SU-DHL-6 (cell line): ENCODE data around the gene ABCC10.
"Not testable (repeated sequence)": the region's sequence is repeated elsewhere in the genome, so short reads cannot be mapped to it uniquely, and the experiment has no call there.

Source experiments
- H2AFZ ChIP-seq: fragments of 200-600 bp; sonication (generic); 2 replicates; pipeline ENCODE4 v1.6.1; 2014; ENCODE audit warnings: low read depth, mild to moderate bottlenecking, moderate library complexity, mixed read lengths, antibody characterized with exemption, low read length; ENCODE audit not compliant: severe bottlenecking
- H3F3A ChIP-seq: fragments of 200-600 bp; shearing (Covaris generic); 2 replicates; pipeline ENCODE4 v1.6.0; 2016; ENCODE audit warnings: antibody characterized with exemption, mild to moderate bottlenecking; ENCODE audit not compliant: insufficient read depth
- H3K27ac ChIP-seq: fragments of 200-600 bp; sonication (generic); 2 replicates; pipeline ENCODE4 v1.5.1; 2016; ENCODE audit warnings: low read depth, mild to moderate bottlenecking, low read length, moderate library complexity, mixed read lengths
- H3K27me3 ChIP-seq: fragments of 200-600 bp; sonication (generic), shearing (Covaris generic); 2 replicates; pipeline ENCODE4 v1.6.0; 2014; ENCODE audit warnings: mild to moderate bottlenecking, low read length
- H3K36me3 ChIP-seq: fragments of 200-600 bp; sonication (generic); 2 replicates; pipeline ENCODE4 v1.6.1; 2014; ENCODE audit warnings: mild to moderate bottlenecking, low read length, mixed read lengths
- H3K4me2 ChIP-seq: fragments of 300-600, 200-600 bp; shearing (Covaris generic), sonication (generic); 2 replicates; pipeline ENCODE4 v1.6.0; 2014; ENCODE audit warnings: low read length, low read depth, mild to moderate bottlenecking; ENCODE audit not compliant: poor library complexity, severe bottlenecking
- H3K4me3 ChIP-seq: fragments of 200-600 bp; sonication (generic); 2 replicates; pipeline ENCODE4 v1.5.1; 2014; ENCODE audit warnings: antibody characterized with exemption, low read length, mild to moderate bottlenecking, mixed read lengths; ENCODE audit not compliant: insufficient read depth, poor library complexity, severe bottlenecking
- H3K79me2 ChIP-seq: fragments of 200-600 bp; sonication (generic); 2 replicates; pipeline ENCODE4 v1.6.1; 2014; ENCODE audit warnings: mild to moderate bottlenecking, low read length, moderate library complexity; ENCODE audit not compliant: insufficient read depth
- H3K9ac ChIP-seq: fragments of 200-600 bp; sonication (generic); 2 replicates; pipeline ENCODE4 v1.7.0; 2014; ENCODE audit warnings: mild to moderate bottlenecking, low read length
- H3K9me2 ChIP-seq: fragments of 200-600 bp; sonication (generic); replicated peaks from 2 replicates; pipeline ENCODE4 v1.6.1; 2014; ENCODE audit warnings: low read length; ENCODE audit not compliant: insufficient read depth
- H3K9me3 ChIP-seq: fragments of 200-600 bp; sonication (generic); 2 replicates; pipeline ENCODE4 v1.6.1; 2014; ENCODE audit warnings: low read length, mixed read lengths; ENCODE audit not compliant: insufficient read depth
- H4K20me1 ChIP-seq: fragments of 200-600 bp; sonication (generic); 2 replicates; pipeline ENCODE4 v1.6.1; 2014; ENCODE audit warnings: low read depth, mild to moderate bottlenecking, antibody characterized with exemption, low read length, moderate library complexity, mixed read lengths
- EZH2phosphoT487 ChIP-seq: fragments of 200-600 bp; sonication (generic), shearing (Covaris generic); conservative IDR thresholded peaks from 2 replicates; pipeline ENCODE4 v1.6.1; 2018; ENCODE audit warnings: mild to moderate bottlenecking, antibody characterized with exemption, low read length, moderate library complexity, mixed read lengths
- TF ChIP-seq, protein P1 (sequence below): fragments of 200-600 bp; sonication (generic); IDR thresholded peaks from one replicate; pipeline ENCODE4 v1.5.1; 2017; ENCODE audit warnings: antibody characterized with exemption, mild to moderate bottlenecking, low read length, moderate library complexity; ENCODE audit not compliant: insufficient read depth, poor library complexity, severe bottlenecking

ABCC10 gene

DNA sequence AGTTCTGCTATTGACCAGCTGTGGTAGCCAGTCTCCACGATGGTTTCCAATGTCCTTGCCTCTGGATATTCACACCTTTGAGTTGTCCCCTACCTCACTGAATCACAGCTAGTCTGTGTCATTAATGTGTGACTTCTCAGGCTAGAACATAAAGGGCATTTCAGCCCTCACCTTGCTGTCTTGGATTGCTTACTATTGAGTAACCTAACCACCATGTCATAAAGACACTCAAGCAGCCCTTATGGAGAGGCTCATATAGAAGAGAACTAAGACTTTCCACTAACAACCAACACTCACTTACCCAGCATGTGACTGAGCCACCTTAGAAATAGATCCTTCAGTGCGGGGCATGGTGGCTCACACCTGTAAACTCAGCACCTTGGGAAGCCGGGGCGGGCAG lies 19.1 kb upstream of the ABCC10 start:
- Histone ChIP-seq H3K79me2 (no peaks in the 10 kb centered on the region), H3K9ac (no peak overlapping the region), H3K36me3 (no peaks in the 10 kb centered on the region), H3K27me3 (no peaks in the 10 kb centered on the region), H3K9me2 (no peaks in the 10 kb centered on the region), H3K27ac (no peak overlapping the region), H2AFZ (no peak overlapping the region), H3K4me2 (no peak overlapping the region), H3K4me3 (no peak overlapping the region), H3F3A (no peaks in the 10 kb centered on the region), H4K20me1 (no peaks in the 10 kb centered on the region), H3K9me3 (peaks cover 11% of the 10 kb centered on the region; the same call in 1 of the 2 replicates)
- no peak for TF ChIP-seq EZH2phosphoT487
- TF ChIP-seq, protein P1, sequence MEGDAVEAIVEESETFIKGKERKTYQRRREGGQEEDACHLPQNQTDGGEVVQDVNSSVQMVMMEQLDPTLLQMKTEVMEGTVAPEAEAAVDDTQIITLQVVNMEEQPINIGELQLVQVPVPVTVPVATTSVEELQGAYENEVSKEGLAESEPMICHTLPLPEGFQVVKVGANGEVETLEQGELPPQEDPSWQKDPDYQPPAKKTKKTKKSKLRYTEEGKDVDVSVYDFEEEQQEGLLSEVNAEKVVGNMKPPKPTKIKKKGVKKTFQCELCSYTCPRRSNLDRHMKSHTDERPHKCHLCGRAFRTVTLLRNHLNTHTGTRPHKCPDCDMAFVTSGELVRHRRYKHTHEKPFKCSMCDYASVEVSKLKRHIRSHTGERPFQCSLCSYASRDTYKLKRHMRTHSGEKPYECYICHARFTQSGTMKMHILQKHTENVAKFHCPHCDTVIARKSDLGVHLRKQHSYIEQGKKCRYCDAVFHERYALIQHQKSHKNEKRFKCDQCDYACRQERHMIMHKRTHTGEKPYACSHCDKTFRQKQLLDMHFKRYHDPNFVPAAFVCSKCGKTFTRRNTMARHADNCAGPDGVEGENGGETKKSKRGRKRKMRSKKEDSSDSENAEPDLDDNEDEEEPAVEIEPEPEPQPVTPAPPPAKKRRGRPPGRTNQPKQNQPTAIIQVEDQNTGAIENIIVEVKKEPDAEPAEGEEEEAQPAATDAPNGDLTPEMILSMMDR: no peak

DNA sequence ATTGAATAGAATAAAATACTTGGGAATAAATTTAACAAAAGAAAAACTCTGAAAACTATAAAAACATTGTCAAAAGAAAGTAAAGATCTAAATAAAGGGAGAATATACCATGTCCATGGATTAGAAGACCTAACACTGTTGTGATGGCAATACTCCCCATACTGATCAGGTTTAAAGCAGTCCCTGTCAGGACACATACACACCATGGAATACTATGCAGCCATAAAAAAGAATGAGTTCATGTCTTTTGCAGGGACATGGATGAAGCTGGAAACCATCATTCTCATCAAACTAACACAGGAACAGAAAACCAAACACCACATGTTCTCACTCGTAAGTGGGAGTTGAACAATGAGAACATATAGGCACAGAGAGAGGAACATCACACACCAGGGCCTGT lies 16.6 kb upstream of the ABCC10 start:
- peaks cover 13% of the 10 kb centered on the region; the same call in 1 of the 2 replicates for H3K9me3 ChIP-seq
- not testable (repeated sequence) for H3K79me2 ChIP-seq, H3K9me2 ChIP-seq, H2AFZ ChIP-seq, H3K4me2 ChIP-seq, H3K27ac ChIP-seq, H3K4me3 ChIP-seq, H3K27me3 ChIP-seq, H3K36me3 ChIP-seq, H3F3A ChIP-seq, H4K20me1 ChIP-seq, H3K9ac ChIP-seq

DNA sequence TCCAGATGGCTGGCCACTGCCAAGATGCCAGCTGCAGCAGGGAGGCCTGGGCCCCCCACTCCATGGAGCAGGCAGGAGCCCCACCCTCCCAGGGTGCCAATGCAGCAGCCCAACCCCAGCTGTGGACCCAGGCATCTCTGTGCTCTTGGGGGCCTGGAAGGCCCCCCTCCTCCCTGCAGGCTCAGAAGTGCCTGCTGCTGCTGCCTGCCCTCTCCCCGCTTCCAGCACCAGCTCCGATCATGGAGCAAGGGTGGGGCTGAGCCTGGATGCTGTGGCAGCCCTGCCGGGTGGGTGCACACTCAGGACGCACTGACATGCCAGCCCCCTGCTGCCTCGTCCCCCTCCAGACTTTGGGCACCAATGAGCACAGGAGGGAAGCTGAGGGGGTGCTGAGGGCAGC lies 14.8 kb upstream of the ABCC10 start:
- Histone ChIP-seq H3K4me3 (no peak overlapping the region), H3K9ac (no peak overlapping the region), H3K79me2 (no peaks in the 10 kb centered on the region), H3K4me2 (no peak overlapping the region), H2AFZ (no peak overlapping the region), H4K20me1 (no peaks in the 10 kb centered on the region), H3K27ac (no peak overlapping the region), H3F3A (no peaks in the 10 kb centered on the region), H3K36me3 (no peaks in the 10 kb centered on the region), H3K9me3 (peaks cover 13% of the 10 kb centered on the region; the same call in 1 of the 2 replicates), H3K9me2 (no peaks in the 10 kb centered on the region), H3K27me3 (no peaks in the 10 kb centered on the region)
- TF ChIP-seq EZH2phosphoT487: no peak
- TF ChIP-seq, protein P1: no peak

DNA sequence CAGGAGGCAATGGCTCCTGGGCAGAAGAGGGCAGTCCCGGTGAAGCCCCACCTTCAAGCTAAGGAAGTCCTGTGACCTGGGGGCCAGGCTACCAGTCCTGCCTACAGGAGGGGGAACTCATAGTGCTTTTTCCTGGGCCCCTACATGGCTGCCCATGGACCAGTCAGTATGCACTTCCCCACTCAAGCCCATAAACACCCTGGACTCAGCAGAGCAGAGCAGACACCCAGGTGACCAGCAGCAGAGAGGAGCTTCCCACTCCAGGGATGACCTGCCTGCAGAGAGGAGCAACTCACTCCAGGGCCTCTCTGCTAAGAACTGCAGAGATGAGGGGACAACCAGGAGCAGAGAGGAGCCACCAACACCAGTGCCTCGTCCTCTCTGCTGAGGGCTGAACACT lies 14.3 kb upstream of the ABCC10 start:
- Histone ChIP-seq H3K36me3 (no peaks in the 10 kb centered on the region), H2AFZ (no peak overlapping the region), H3F3A (no peaks in the 10 kb centered on the region), H3K9me2 (no peaks in the 10 kb centered on the region), H3K4me3 (no peak overlapping the region), H3K9me3 (peaks cover 13% of the 10 kb centered on the region; the same call in 1 of the 2 replicates), H3K27ac (no peak overlapping the region), H4K20me1 (no peaks in the 10 kb centered on the region), H3K27me3 (no peaks in the 10 kb centered on the region), H3K79me2 (no peaks in the 10 kb centered on the region), H3K4me2 (no peak overlapping the region), H3K9ac (no peak overlapping the region)
- TF ChIP-seq, protein P1: no peak
- no peak for TF ChIP-seq EZH2phosphoT487

DNA sequence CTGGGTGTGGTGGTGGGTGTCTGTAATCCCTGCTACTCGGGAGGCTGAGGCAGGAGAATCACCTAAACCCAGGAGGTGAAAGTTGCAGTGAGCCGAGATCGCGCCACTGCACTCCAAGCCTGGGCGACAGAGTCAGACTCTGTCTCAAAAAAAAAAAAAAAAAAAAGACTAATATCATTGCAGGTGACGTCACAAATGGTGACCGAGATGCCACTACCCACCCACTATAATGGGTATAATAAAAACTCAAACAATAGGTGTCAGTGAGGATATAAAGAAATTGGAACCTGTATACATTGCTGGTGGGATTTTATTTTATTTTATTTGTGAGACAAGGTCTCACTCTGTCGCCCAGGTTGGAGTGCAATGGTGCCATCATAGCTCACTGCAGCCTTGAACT lies 12.1 kb upstream of the ABCC10 start:
- not testable (repeated sequence) for H3K9me2 ChIP-seq, H3K27ac ChIP-seq, H3K4me2 ChIP-seq, H3K9ac ChIP-seq, H3F3A ChIP-seq, H3K79me2 ChIP-seq, H3K27me3 ChIP-seq, H2AFZ ChIP-seq, H3K4me3 ChIP-seq, H3K36me3 ChIP-seq, H4K20me1 ChIP-seq
- H3K9me3 ChIP-seq: peaks cover 13% of the 10 kb centered on the region; the same call in 1 of the 2 replicates
